ENCODE results near the gene TMPRSS9.

TMPRSS9 gene

GRCh38 chr19:2428756-2429711 lies 69.0 kb downstream of the TMPRSS9 start:
- in situ Hi-C loops (cut with HindIII; ENCODE audit: low sequenced_read_pairs) = no loop called here

- in situ Hi-C loops (cut with HindIII; ENCODE audit: low sequenced_read_pairs) = no loop called here
These were observed 70.0 kb downstream of the TMPRSS9 start for GRCh38 chr19:2429917-2430535.

GRCh38 chr19:2431318-2432055 lies 71.4 kb downstream of the TMPRSS9 start:
- in situ Hi-C loops (cut with HindIII; ENCODE audit: low sequenced_read_pairs) = no loop called here

GRCh38 chr19:2432131-2432848 lies 72.2 kb downstream of the TMPRSS9 start:
- in situ Hi-C loops (cut with HindIII; ENCODE audit: low sequenced_read_pairs) = no loop called here

GRCh38 chr19:2433854-2434253 lies 73.8 kb downstream of the TMPRSS9 start:
- in situ Hi-C loops (cut with HindIII; ENCODE audit: low sequenced_read_pairs) = no loop called here

GRCh38 chr19:2434267-2434666 lies 74.2 kb downstream of the TMPRSS9 start:
- in situ Hi-C loops (cut with HindIII; ENCODE audit: low sequenced_read_pairs) = no loop called here

GRCh38 chr19:2434721-2435265 lies 74.7 kb downstream of the TMPRSS9 start:
- in situ Hi-C loops (cut with HindIII; ENCODE audit: low sequenced_read_pairs) = no loop called here

- in situ Hi-C loops (cut with HindIII; ENCODE audit: low sequenced_read_pairs) = no loop called here
These were observed 76.3 kb downstream of the TMPRSS9 start for GRCh38 chr19:2436384-2436783.

- in situ Hi-C loops (cut with HindIII; ENCODE audit: low sequenced_read_pairs) = no loop called here
These were observed 76.9 kb downstream of the TMPRSS9 start for GRCh38 chr19:2436926-2437325.

- in situ Hi-C loops (cut with HindIII; ENCODE audit: low sequenced_read_pairs) = no loop called here
These were observed 78.1 kb downstream of the TMPRSS9 start for GRCh38 chr19:2438178-2438577.

GRCh38 chr19:2440515-2440914 lies 80.5 kb downstream of the TMPRSS9 start:
- in situ Hi-C loops (cut with HindIII; ENCODE audit: low sequenced_read_pairs) = no loop called here

- in situ Hi-C loops (cut with HindIII; ENCODE audit: low sequenced_read_pairs) = no loop called here
These were observed 81.2 kb downstream of the TMPRSS9 start for GRCh38 chr19:2441096-2441752.

- in situ Hi-C loops (cut with HindIII; ENCODE audit: low sequenced_read_pairs) = no loop called here
These were observed 83.2 kb downstream of the TMPRSS9 start for GRCh38 chr19:2443116-2443784.

- in situ Hi-C loops (cut with HindIII; ENCODE audit: low sequenced_read_pairs) = no loop called here
These were observed 83.7 kb downstream of the TMPRSS9 start for GRCh38 chr19:2443785-2444182.

- in situ Hi-C loops (cut with HindIII; ENCODE audit: low sequenced_read_pairs) = no loop called here
These were observed 84.4 kb downstream of the TMPRSS9 start for GRCh38 chr19:2444251-2445002.

GRCh38 chr19:2446381-2446780 lies 86.3 kb downstream of the TMPRSS9 start:
- in situ Hi-C loops (cut with HindIII; ENCODE audit: low sequenced_read_pairs) = no loop called here

- in situ Hi-C loops (cut with HindIII; ENCODE audit: low sequenced_read_pairs) = no loop called here
These were observed 89.0 kb downstream of the TMPRSS9 start for GRCh38 chr19:2449019-2449418.

GRCh38 chr19:2451138-2451537 lies 91.1 kb downstream of the TMPRSS9 start:
- in situ Hi-C loops (cut with HindIII; ENCODE audit: low sequenced_read_pairs) = no loop called here

- in situ Hi-C loops (cut with HindIII; ENCODE audit: low sequenced_read_pairs) = no loop called here
These were observed 91.7 kb downstream of the TMPRSS9 start for GRCh38 chr19:2451741-2452140.
